ENCODE results near the gene CCNL2.

GRCh38 chr1:1342584-1343115 is 56.5 kb downstream of the CCNL2 start:
- TF ChIP-seq CTCF (IDR thresholded peaks at IDR 0.05), result no peak
- no peak for TF ChIP-seq POLR2A (IDR thresholded peaks at IDR 0.05)
